ENCODE measurements around the gene ZNF385A. TPM values are rescaled to one million over a fixed set of nuclear protein-coding genes. Genes with fewer than 3 reads are reported as not detected.

Gene ZNF385A
- total and polyA plus RNA-seq, 9 of the 15 experiments (the other 6 are each of a cell fraction or from before 2014, with no cell fraction given): 1.0 to 111 (median 7.7) TPM

GRCh38 chr12:54390668-54391551 is 6.4 kb upstream of the ZNF385A start (continued):
- TF ChIP-seq RBM39 (optimal IDR thresholded peaks at IDR 0.05; ENCODE audit: low read depth, low read length): no peak
- TF ChIP-seq LCOR (CRISPR knock-in tag; IDR thresholded peaks at IDR 0.05): no peak
- no peak for TF ChIP-seq ARNT (IDR thresholded peaks at IDR 0.05)
- no peak for TF ChIP-seq ERF (CRISPR knock-in tag; IDR thresholded peaks at IDR 0.05)
- TF ChIP-seq SNIP1 (IDR thresholded peaks at IDR 0.05; ENCODE audit: low read depth): no peak
- no peak for TF ChIP-seq ATF3 (IDR thresholded peaks at IDR 0.05)
- TF ChIP-seq ATF3 (CRISPR knock-in tag; conservative IDR thresholded peaks at IDR 0.05): no peak
- TF ChIP-seq CHD2 (IDR thresholded peaks at IDR 0.05; ENCODE audit: low read depth, low read length): no peak
- TF ChIP-seq KLF1 (tag; IDR thresholded peaks at IDR 0.05): no peak
- no peak for TF ChIP-seq ZNF668 (CRISPR knock-in tag; IDR thresholded peaks at IDR 0.05)
- no peak for TF ChIP-seq RFX1 (IDR thresholded peaks at IDR 0.05)
- TF ChIP-seq FOXJ2 (tag; IDR thresholded peaks at IDR 0.05): no peak
- TF ChIP-seq NR2F6 (CRISPR knock-in tag; IDR thresholded peaks at IDR 0.05): no peak
- TF ChIP-seq GTF2F1 (IDR thresholded peaks at IDR 0.05; ENCODE audit: low read depth, low read length): no peak
- no peak for TF ChIP-seq POLR3G (IDR thresholded peaks at IDR 0.05; ENCODE audit: extremely low read depth, insufficient read length, insufficient replicate concordance)
- no peak for TF ChIP-seq E2F4 (CRISPR knock-in tag; IDR thresholded peaks at IDR 0.05; ENCODE audit: low read depth)
- TF ChIP-seq HNRNPK (IDR thresholded peaks at IDR 0.05; ENCODE audit: low read depth, low read length, poor library complexity, severe bottlenecking): no peak
- no peak for TF ChIP-seq ZKSCAN3 (CRISPR knock-in tag; IDR thresholded peaks at IDR 0.05)
- no peak for TF ChIP-seq ZNF511 (CRISPR knock-in tag; IDR thresholded peaks at IDR 0.05)
- TF ChIP-seq HMBOX1 (IDR thresholded peaks at IDR 0.05): no peak; the same call in 1 of the 2 replicates
- no peak for TF ChIP-seq ZBTB12 (CRISPR knock-in tag; IDR thresholded peaks at IDR 0.05)
- TF ChIP-seq E2F8 (IDR thresholded peaks at IDR 0.05; ENCODE audit: low read depth, partially characterized antibody): no peak
